HCT116 (cell line): ENCODE data around the gene CAPN10. TPM values are rescaled to one million over a fixed set of nuclear protein-coding genes. Genes with fewer than 3 reads are reported as not detected.

Experiments
- ATAC-seq: fragments of 200-7000 bp; cut with Tn5 transposase; 2 replicates; pipeline ENCODE4 v1.9.1; 2020; ENCODE audit warnings: mild to moderate bottlenecking, moderate library complexity
- BruUV-seq: library from RNA; stranded (reverse); fragments of 400-500 nt; replicated peaks from 2 replicates; lab custom pipeline; 2021; lab: Mats Ljungman, UMichigan
- CTCF ChIA-PET: fragments of 300-600 bp; sonication (Branson Sonifier 250); formaldehyde crosslinking; loops from one replicate; lab custom pipeline; 2021; ENCODE audit warnings: antibody characterized with exemption; lab: Charles Lee
- POLR2A ChIA-PET: fragments of 300-600, 350-600 bp; sonication (Branson Sonifier 250); formaldehyde crosslinking; loops from one replicate; lab custom pipeline; 2021; ENCODE audit warnings: antibody characterized with exemption; lab: Charles Lee
- RAD21 ChIA-PET, 2 experiments: fragments of 300-600 bp; sonication (Branson Sonifier 250); formaldehyde crosslinking; loops; one replicate each; lab custom pipeline; 2023; ENCODE audit warnings: low total read pairs in 2 of 2; ENCODE audit not compliant: uncharacterized antibody in 2 of 2, unreplicated experiment in 2 of 2, low non-redundant PET in 1 of 2; lab: Charles Lee
- DNase-seq: peaks from one replicate; pipeline ENCODE4 v3.0.0-alpha.2; 2010; ENCODE audit warnings: low read depth, low spot score
- H2AFZ ChIP-seq: fragments of 200-600 bp; shearing (Covaris generic), sonication (generic); 2 replicates; pipeline ENCODE4 v1.6.1; 2017; ENCODE audit warnings: low read depth, mixed run types, mixed read lengths, antibody characterized with exemption, low read length; ENCODE audit not compliant: poor library complexity, severe bottlenecking
- H3K27ac ChIP-seq: 2 replicates; pipeline ENCODE4 v1.5.1; 2012; ENCODE audit warnings: low read depth, low read length
- H3K27me3 ChIP-seq: fragments of 200-600 bp; sonication (generic); 2 replicates; pipeline ENCODE4 v1.6.1; 2016; ENCODE audit warnings: mixed run types, low read length, mixed read lengths; ENCODE audit not compliant: insufficient read depth
- H3K36me3 ChIP-seq, 2 experiments: fragments of 200-500 bp in 1 of 2; fragments of 200-600 bp in 1 of 2; sonication (Bioruptor generic) in 1 of 2; sonication (generic) in 1 of 2; 2 replicates each; pipeline versions ENCODE4 v1.5.1 to v1.6.1; 2014 to 2016; ENCODE audit warnings: low read length in 2 of 2, inconsistent platforms in 1 of 2, mixed read lengths in 1 of 2, mixed run types in 1 of 2; ENCODE audit not compliant: insufficient read depth in 2 of 2, control insufficient read depth in 1 of 2
- H3K4me1 ChIP-seq, 2 experiments: fragments of 200-600 bp in 1 of 2; sonication (generic) in 1 of 2; 2 replicates each; pipeline versions ENCODE4 v1.5.1 to v1.6.1; 2012 to 2017; ENCODE audit warnings: low read length in 2 of 2, inconsistent platforms in 1 of 2, mild to moderate bottlenecking in 1 of 2, mixed read lengths in 1 of 2, mixed run types in 1 of 2, moderate library complexity in 1 of 2; ENCODE audit not compliant: insufficient read depth in 2 of 2, control insufficient read depth in 1 of 2
- H3K4me2 ChIP-seq: fragments of 200-600 bp; sonication (generic); 2 replicates; pipeline ENCODE4 v1.6.1; 2017; ENCODE audit warnings: mixed run types, low read length, mixed read lengths
- H3K4me3 ChIP-seq, 2 experiments: fragments of 200-600 bp in 1 of 2; sonication (generic) in 1 of 2; replicated peaks in 1 of 2; 2 replicates each; pipeline ENCODE4 v1.5.1; 2011 to 2016; ENCODE audit warnings: low read length in 2 of 2, control low read depth in 1 of 2, low read depth in 1 of 2, mild to moderate bottlenecking in 1 of 2, mixed read lengths in 1 of 2, mixed run types in 1 of 2
- H3K79me2 ChIP-seq: fragments of 200-600 bp; sonication (generic); 2 replicates; pipeline ENCODE4 v1.6.1; 2017; ENCODE audit warnings: mild to moderate bottlenecking, mixed run types, low read length, moderate library complexity, mixed read lengths; ENCODE audit not compliant: insufficient read depth
- H3K9ac ChIP-seq: fragments of 200-600 bp; sonication (generic); 2 replicates; pipeline ENCODE4 v1.6.1; 2016; ENCODE audit warnings: low read length, mixed read lengths
- H3K9me2 ChIP-seq: fragments of 200-600 bp; sonication (generic), shearing (Covaris generic); 2 replicates; pipeline ENCODE4 v1.6.1; 2017; ENCODE audit warnings: mixed run types, mild to moderate bottlenecking, moderate library complexity; ENCODE audit not compliant: insufficient read depth
- H3K9me3 ChIP-seq, 2 experiments: fragments of 200-500 bp in 1 of 2; fragments of 200-600 bp in 1 of 2; sonication (Bioruptor generic) in 1 of 2; sonication (generic) in 1 of 2; 2 replicates each; pipeline ENCODE4 v1.6.1; 2014 to 2017; ENCODE audit warnings: low read length in 2 of 2, mixed read lengths in 2 of 2, inconsistent platforms in 1 of 2, low read depth in 1 of 2, mild to moderate bottlenecking in 1 of 2, mixed run types in 1 of 2, moderate library complexity in 1 of 2; ENCODE audit not compliant: control insufficient read depth in 1 of 2, insufficient read depth in 1 of 2
- H4K20me1 ChIP-seq: fragments of 200-600 bp; sonication (generic), shearing (Covaris generic); 2 replicates; pipeline ENCODE4 v1.6.1; 2017; ENCODE audit warnings: mixed run types, mild to moderate bottlenecking, moderate library complexity; ENCODE audit not compliant: insufficient read depth
- CBX3 ChIP-seq: IDR thresholded peaks from 2 replicates; pipeline ENCODE4 v1.6.1; 2012; ENCODE audit warnings: low read depth
- ELF1 ChIP-seq: IDR thresholded peaks from 2 replicates; pipeline ENCODE4 v1.6.1; 2012; ENCODE audit warnings: low read depth, borderline replicate concordance
- EZH2 ChIP-seq: fragments of 200-600 bp; sonication (generic); IDR thresholded peaks from 2 replicates; pipeline ENCODE4 v1.6.1; 2017; ENCODE audit warnings: antibody characterized with exemption, mixed run types
- EZH2phosphoT487 ChIP-seq: fragments of 200-600 bp; IDR thresholded peaks from 2 replicates; pipeline ENCODE4 v1.6.1; 2018; ENCODE audit warnings: antibody characterized with exemption, borderline replicate concordance
- POLR2A ChIP-seq: IDR thresholded peaks from 2 replicates; pipeline ENCODE4 v1.7.0; 2011; ENCODE audit warnings: borderline replicate concordance; ENCODE audit not compliant: insufficient read depth, insufficient read length; ENCODE audit errors: extremely low read depth
- POLR2AphosphoS5 ChIP-seq: IDR thresholded peaks from 2 replicates; pipeline ENCODE4 v1.6.1; 2011; ENCODE audit warnings: mild to moderate bottlenecking, low read depth, low read length, moderate library complexity
- RAD21 ChIP-seq: IDR thresholded peaks from 2 replicates; pipeline ENCODE4 v1.6.1; 2012; ENCODE audit warnings: low read depth, mild to moderate bottlenecking
- SP1 ChIP-seq: IDR thresholded peaks from 2 replicates; pipeline ENCODE4 v1.6.1; 2012; ENCODE audit warnings: low read depth
- SRF ChIP-seq: IDR thresholded peaks from 2 replicates; pipeline ENCODE4 v1.6.1; 2012; ENCODE audit warnings: low read depth
- TCF7L2 ChIP-seq: IDR thresholded peaks from 2 replicates; pipeline ENCODE4 v1.7.0; 2011; ENCODE audit warnings: borderline replicate concordance, inconsistent platforms; ENCODE audit not compliant: insufficient read depth, insufficient read length; ENCODE audit errors: extremely low read depth
- YY1 ChIP-seq: IDR thresholded peaks from 2 replicates; pipeline ENCODE4 v1.6.1; 2011; ENCODE audit warnings: low read length, low read depth, moderate library complexity, mild to moderate bottlenecking; ENCODE audit not compliant: insufficient replicate concordance; ENCODE audit errors: extremely low read depth
- ZFX ChIP-seq: fragments of 450-650 bp; IDR thresholded peaks from 2 replicates; pipeline ENCODE4 v1.6.1; 2017
- ZNF274 ChIP-seq: fragments of 200-500 bp; sonication (Bioruptor generic); IDR thresholded peaks from 2 replicates; pipeline ENCODE4 v1.6.1; 2014; ENCODE audit warnings: mild to moderate bottlenecking, low read depth, low read length, inconsistent platforms
- intact Hi-C: fragments of 100-400 bp; cut with micrococcal nuclease; formaldehyde crosslinking; loops from 2 replicates; pipeline ENCODE4 v1.10.0; 2022
- total RNA-seq: library from RNA; stranded (reverse); gene quantifications from one replicate; pipeline ENCODE4 v1.2.1, GENCODE V29; 2021; ENCODE audit not compliant: unreplicated experiment
- TF ChIP-seq, protein P1 (sequence below): IDR thresholded peaks from 2 replicates; pipeline ENCODE4 v1.6.1; 2011; ENCODE audit warnings: mild to moderate bottlenecking, low read length, moderate library complexity; ENCODE audit not compliant: insufficient replicate concordance; ENCODE audit errors: extremely low read depth
- TF ChIP-seq, protein P2 (sequence below): IDR thresholded peaks from 2 replicates; pipeline ENCODE4 v1.6.1; 2012; ENCODE audit warnings: low read depth
- TF ChIP-seq, protein P3 (sequence below): IDR thresholded peaks from 2 replicates; pipeline ENCODE4 v1.6.1; 2012

CAPN10 gene
- total RNA-seq, 1 experiment from 2014 or later, result 40.7 TPM

DNA sequence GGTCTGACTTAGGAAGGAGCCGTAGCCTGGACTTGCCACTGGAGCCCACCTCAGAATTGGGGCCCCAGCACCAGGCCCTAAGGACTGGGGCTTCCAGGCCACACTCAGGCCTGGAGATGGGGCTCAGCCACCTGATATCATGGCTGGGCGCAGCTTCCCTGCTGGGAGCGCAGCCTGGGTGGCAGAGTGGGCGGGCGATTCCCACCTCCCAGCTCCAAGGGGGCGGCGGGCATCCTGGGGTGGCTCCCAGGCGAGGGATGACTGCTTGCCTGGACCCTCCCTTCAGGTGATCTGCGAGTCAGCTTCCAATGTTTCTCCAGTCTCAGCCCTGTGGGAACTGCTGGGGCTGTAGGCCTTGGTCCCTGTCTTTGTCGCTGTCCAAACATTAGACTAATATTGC lies 58.8 kb downstream of the CAPN10 start:
- Histone ChIP-seq H3K27ac (no peak overlapping the region), H3K36me3 (no peaks in the 10 kb centered on the region), H3K9me2 (no peaks in the 10 kb centered on the region), H3K27me3 (peaks cover 9% of the 10 kb centered on the region), H3K4me1 (no peaks in the 10 kb centered on the region), H3K9me3 (no peaks in the 10 kb centered on the region), H3K4me3 (no peak overlapping the region), H3K79me2 (no peaks in the 10 kb centered on the region), H2AFZ (no peak overlapping the region), H3K9ac (no peak overlapping the region), H4K20me1 (no peaks in the 10 kb centered on the region), H3K4me2 (no peak overlapping the region)
- ATAC-seq (no peak), DNase-seq (no peak)
- no peak for TF ChIP-seq ELF1
- ChIA-PET POLR2A (no interaction called here), RAD21 (no interaction called here), CTCF (no interaction called here)
- BruUV-seq, result no TSS peak
- intact Hi-C loops, result no loop called here

DNA sequence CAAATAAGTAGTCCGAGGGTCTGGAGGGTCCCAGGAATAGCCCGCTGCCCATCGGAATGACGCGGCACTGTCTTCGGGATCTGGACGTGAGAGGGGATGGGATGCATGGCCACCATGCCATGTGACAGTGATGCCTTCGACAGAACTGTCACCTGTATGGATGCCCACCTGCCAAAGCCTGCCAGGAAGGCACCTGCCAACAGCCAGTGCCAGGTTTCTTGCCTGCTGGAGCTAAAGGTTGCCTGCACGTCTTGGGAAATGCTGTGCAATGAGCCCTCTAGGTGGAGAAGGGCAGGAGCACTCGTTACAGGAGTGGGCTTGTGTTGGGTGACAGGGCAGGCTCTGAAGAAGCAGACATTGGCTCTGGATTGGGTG lies 59.3 kb downstream of the CAPN10 start:
- Histone ChIP-seq H4K20me1 (no peaks in the 10 kb centered on the region), H3K9me2 (no peaks in the 10 kb centered on the region), H3K9me3 (no peaks in the 10 kb centered on the region), H3K4me3 (no peak overlapping the region), H3K27me3 (peaks cover 12% of the 10 kb centered on the region), H3K27ac (no peak overlapping the region), H3K4me2 (no peak overlapping the region), H2AFZ (no peak overlapping the region), H3K9ac (no peak overlapping the region), H3K36me3 (no peaks in the 10 kb centered on the region), H3K79me2 (no peaks in the 10 kb centered on the region), H3K4me1 (no peaks in the 10 kb centered on the region)
- RAD21 ChIA-PET, result no interaction called here
- intact Hi-C loops, result no loop called here
- no TSS peak for BruUV-seq
- POLR2A ChIA-PET, result no interaction called here
- DNase-seq, result no peak
- CTCF ChIA-PET, result no interaction called here
- no peak for ATAC-seq
- TF ChIP-seq POLR2A, result no peak
- TF ChIP-seq TCF7L2, result no peak
- TF ChIP-seq CBX3, result no peak
- TF ChIP-seq, protein P1, sequence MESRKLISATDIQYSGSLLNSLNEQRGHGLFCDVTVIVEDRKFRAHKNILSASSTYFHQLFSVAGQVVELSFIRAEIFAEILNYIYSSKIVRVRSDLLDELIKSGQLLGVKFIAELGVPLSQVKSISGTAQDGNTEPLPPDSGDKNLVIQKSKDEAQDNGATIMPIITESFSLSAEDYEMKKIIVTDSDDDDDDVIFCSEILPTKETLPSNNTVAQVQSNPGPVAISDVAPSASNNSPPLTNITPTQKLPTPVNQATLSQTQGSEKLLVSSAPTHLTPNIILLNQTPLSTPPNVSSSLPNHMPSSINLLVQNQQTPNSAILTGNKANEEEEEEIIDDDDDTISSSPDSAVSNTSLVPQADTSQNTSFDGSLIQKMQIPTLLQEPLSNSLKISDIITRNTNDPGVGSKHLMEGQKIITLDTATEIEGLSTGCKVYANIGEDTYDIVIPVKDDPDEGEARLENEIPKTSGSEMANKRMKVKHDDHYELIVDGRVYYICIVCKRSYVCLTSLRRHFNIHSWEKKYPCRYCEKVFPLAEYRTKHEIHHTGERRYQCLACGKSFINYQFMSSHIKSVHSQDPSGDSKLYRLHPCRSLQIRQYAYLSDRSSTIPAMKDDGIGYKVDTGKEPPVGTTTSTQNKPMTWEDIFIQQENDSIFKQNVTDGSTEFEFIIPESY, result no peak
- no peak for TF ChIP-seq EZH2phosphoT487
- no peak for TF ChIP-seq SRF
- no peak for TF ChIP-seq ZNF274
- TF ChIP-seq RAD21, result no peak
- TF ChIP-seq EZH2, result no peak
- no peak for TF ChIP-seq SP1
- TF ChIP-seq, protein P2, sequence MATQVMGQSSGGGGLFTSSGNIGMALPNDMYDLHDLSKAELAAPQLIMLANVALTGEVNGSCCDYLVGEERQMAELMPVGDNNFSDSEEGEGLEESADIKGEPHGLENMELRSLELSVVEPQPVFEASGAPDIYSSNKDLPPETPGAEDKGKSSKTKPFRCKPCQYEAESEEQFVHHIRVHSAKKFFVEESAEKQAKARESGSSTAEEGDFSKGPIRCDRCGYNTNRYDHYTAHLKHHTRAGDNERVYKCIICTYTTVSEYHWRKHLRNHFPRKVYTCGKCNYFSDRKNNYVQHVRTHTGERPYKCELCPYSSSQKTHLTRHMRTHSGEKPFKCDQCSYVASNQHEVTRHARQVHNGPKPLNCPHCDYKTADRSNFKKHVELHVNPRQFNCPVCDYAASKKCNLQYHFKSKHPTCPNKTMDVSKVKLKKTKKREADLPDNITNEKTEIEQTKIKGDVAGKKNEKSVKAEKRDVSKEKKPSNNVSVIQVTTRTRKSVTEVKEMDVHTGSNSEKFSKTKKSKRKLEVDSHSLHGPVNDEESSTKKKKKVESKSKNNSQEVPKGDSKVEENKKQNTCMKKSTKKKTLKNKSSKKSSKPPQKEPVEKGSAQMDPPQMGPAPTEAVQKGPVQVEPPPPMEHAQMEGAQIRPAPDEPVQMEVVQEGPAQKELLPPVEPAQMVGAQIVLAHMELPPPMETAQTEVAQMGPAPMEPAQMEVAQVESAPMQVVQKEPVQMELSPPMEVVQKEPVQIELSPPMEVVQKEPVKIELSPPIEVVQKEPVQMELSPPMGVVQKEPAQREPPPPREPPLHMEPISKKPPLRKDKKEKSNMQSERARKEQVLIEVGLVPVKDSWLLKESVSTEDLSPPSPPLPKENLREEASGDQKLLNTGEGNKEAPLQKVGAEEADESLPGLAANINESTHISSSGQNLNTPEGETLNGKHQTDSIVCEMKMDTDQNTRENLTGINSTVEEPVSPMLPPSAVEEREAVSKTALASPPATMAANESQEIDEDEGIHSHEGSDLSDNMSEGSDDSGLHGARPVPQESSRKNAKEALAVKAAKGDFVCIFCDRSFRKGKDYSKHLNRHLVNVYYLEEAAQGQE, result no peak
- no peak for TF ChIP-seq ZFX
- TF ChIP-seq YY1, result no peak
- TF ChIP-seq, protein P3, sequence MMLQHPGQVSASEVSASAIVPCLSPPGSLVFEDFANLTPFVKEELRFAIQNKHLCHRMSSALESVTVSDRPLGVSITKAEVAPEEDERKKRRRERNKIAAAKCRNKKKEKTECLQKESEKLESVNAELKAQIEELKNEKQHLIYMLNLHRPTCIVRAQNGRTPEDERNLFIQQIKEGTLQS, result no peak
- TF ChIP-seq POLR2AphosphoS5, result no peak
- TF ChIP-seq ELF1, result no peak
